ENCODE measurements around the gene CEP78. TPM values are rescaled to one million over a fixed set of nuclear protein-coding genes. Genes with fewer than 3 reads are reported as not detected.
A peak's percentile ranks its signal among the peaks of the same experiment; 100 is the strongest.

The CEP78 gene
- total RNA-seq, 6 experiments from 2014 or later: 5.5 to 10.4 (median 8.7) TPM

DNA sequence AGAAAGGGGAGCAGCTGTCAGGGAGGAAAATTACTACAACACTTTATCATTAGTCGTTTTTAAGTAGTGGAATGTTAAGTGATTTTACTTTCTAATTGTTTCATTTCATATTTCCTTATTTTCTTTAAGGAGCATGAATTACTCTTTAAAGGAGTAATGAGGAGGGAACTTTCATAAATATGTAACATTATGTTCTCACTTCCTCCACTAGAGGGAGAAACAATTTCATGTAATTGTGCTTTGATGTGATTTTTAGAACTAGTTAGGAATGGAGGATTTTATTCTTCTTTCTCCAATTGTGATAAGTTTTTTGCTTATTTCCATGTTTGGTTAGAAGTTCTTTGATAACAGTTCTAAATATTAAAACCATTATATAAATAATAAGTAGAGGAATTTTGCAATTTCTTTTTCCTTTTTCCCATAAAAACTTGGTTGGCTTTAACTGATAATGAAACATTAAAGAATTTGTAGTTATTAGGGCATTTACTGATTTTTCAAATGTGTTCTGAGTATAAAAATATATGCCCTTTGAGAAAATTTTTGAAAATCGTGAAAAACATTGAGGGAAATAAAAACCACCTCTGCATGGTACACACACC, 25.6 kb downstream of the CEP78 start:
- peaks cover 0 to 12% (median 0%) of the 10 kb centered on the region in 4 donors for H3K4me1 ChIP-seq
- H3K27me3 ChIP-seq: no peaks in the 10 kb centered on the region
- peaks cover 0 to 2% (median 0%) of the 10 kb centered on the region in 4 donors for H3K36me3 ChIP-seq
- DNase-seq: no peak
- intact Hi-C loops (cut with DNase I): no loop called here
- WGBS (ENCODE audit: insufficient coverage, low coverage, low lambda C conversion rate, missing lambda C conversion rate): 4% methylated on average over 2 of the region's 2 CpGs
- TF ChIP-seq, protein P1, sequence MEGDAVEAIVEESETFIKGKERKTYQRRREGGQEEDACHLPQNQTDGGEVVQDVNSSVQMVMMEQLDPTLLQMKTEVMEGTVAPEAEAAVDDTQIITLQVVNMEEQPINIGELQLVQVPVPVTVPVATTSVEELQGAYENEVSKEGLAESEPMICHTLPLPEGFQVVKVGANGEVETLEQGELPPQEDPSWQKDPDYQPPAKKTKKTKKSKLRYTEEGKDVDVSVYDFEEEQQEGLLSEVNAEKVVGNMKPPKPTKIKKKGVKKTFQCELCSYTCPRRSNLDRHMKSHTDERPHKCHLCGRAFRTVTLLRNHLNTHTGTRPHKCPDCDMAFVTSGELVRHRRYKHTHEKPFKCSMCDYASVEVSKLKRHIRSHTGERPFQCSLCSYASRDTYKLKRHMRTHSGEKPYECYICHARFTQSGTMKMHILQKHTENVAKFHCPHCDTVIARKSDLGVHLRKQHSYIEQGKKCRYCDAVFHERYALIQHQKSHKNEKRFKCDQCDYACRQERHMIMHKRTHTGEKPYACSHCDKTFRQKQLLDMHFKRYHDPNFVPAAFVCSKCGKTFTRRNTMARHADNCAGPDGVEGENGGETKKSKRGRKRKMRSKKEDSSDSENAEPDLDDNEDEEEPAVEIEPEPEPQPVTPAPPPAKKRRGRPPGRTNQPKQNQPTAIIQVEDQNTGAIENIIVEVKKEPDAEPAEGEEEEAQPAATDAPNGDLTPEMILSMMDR (IDR thresholded peaks at IDR 0.05): peak; percentile 63 to 69 (median 66)
- TF ChIP-seq POLR2A (IDR thresholded peaks at IDR 0.05): no peak
- no peaks in the 10 kb centered on the region for H3K9me3 ChIP-seq
- ATAC-seq: peak; percentile 62 to 75 (median 72)
- H3K4me3 ChIP-seq: no peak overlapping the region
- no peak overlapping the region for H3K27ac ChIP-seq

DNA sequence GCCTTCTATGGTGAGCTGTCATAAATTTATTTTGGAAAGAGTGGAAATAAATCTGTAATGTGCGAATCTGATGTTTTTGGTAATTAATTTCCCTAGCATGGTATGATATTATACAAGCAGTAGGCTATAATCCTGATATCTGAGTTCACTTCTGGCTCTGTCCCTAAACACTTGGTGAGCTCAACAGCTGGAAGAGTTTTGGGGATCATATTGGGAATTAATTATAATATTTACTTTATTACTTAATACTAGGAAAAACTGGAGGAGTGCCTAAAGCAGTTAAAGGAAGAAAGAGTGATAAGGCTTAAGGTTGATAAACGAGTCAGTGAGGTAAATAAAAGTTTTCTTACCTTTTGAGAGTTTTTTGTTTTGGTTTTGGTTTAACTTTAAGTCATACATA, 26.8 kb downstream of the CEP78 start:
- Histone ChIP-seq H3K36me3 (peaks cover 0 to 6% (median 0%) of the 10 kb centered on the region in 4 donors), H3K27ac (no peak overlapping the region), H3K27me3 (no peaks in the 10 kb centered on the region), H3K4me1 (peaks cover 0 to 12% (median 0%) of the 10 kb centered on the region in 4 donors), H3K4me3 (no peak overlapping the region), H3K9me3 (no peaks in the 10 kb centered on the region)
- WGBS (ENCODE audit: insufficient coverage, low coverage, low lambda C conversion rate, missing lambda C conversion rate): 58% methylated on average over 2 of the region's 2 CpGs
- TF ChIP-seq, protein P1 (IDR thresholded peaks at IDR 0.05): no peak
- no peak for TF ChIP-seq POLR2A (IDR thresholded peaks at IDR 0.05)
- intact Hi-C loops (cut with DNase I): no loop called here
- DNase-seq (no peak), ATAC-seq (peak in 1 of 4 donors; percentile 40)

DNA sequence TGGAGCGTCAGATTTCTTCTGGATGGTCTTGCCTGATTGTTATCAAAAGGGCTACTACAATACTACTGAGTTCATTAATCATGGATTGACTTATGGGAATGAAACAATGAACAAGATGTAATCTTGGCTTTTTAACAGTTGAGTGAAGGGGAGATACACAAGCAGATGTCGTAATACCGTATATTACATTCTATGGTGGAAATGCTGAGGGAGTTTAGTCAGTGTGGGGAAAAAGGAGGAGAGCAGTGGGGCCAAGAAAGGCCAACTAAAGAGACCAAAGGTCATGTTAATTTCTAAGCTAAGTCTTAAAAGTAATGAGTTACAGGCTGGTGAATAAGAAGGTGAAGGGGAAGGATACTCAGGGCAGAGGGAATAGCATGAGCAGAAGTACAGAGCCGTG, 32.0 kb downstream of the CEP78 start:
- intact Hi-C loops (cut with DNase I): no loop called here
- Histone ChIP-seq H3K9me3 (no peaks in the 10 kb centered on the region), H3K4me1 (no peaks in the 10 kb centered on the region), H3K36me3 (peaks cover 0 to 6% (median 0%) of the 10 kb centered on the region in 4 donors), H3K27me3 (no peaks in the 10 kb centered on the region), H3K27ac (no peak overlapping the region), H3K4me3 (no peak overlapping the region)
- TF ChIP-seq POLR2A (IDR thresholded peaks at IDR 0.05): no peak
- TF ChIP-seq, protein P1 (IDR thresholded peaks at IDR 0.05): no peak
- 93% methylated on average over 4 of the region's 4 CpGs for WGBS (ENCODE audit: insufficient coverage, low coverage, low lambda C conversion rate, missing lambda C conversion rate)
- DNase-seq: no peak
- no peak for ATAC-seq

DNA sequence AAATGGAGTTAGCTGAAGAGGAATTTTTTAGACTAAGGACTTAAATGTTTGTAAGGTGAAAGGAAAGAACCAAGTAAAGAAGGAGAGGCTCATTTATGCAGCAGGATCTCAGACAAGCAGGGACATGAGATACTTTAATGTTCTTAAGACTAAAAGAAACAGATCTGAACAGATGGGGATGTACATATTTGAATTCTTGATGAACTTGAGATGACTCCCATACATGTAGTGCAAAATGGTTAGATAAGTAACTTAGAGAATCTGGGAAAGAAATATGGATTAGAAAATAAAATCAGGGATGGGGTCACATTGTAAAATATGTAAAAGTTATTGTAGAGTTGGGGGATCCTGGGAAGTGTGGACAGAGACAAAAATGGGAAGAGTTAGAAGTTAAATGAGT, 33.9 kb downstream of the CEP78 start:
- peaks cover 0 to 6% (median 0%) of the 10 kb centered on the region in 4 donors for H3K36me3 ChIP-seq
- H3K4me3 ChIP-seq: no peak overlapping the region
- DNase-seq (no peak), ATAC-seq (no peak)
- TF ChIP-seq POLR2A (IDR thresholded peaks at IDR 0.05): no peak
- TF ChIP-seq, protein P1 (IDR thresholded peaks at IDR 0.05): no peak
- H3K27me3 ChIP-seq: no peaks in the 10 kb centered on the region
- no peak overlapping the region for H3K27ac ChIP-seq
- intact Hi-C loops (cut with DNase I): no loop called here
- H3K9me3 ChIP-seq: no peaks in the 10 kb centered on the region
- H3K4me1 ChIP-seq: no peaks in the 10 kb centered on the region

DNA sequence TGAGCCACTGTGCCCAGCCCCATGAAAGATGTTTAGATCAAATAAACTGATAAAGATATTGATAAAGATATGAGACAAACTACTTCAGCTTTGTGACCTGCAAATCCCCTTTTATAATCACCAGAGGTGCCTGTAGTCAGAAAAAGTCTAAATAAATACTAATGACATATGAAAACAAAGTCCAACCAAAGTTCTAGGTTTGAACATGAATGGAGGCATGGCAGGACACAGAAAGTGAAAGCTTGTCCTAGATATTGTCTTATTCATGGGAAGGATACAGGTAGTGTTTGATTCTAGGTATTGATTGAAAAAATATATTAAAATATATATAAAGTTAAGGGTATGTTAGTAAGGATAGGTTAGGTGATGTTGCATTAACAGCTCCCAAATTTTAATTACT, 36.4 kb downstream of the CEP78 start:
- Histone ChIP-seq H3K27ac (no peak overlapping the region), H3K27me3 (no peaks in the 10 kb centered on the region), H3K9me3 (no peaks in the 10 kb centered on the region), H3K4me3 (no peak overlapping the region), H3K36me3 (no peaks in the 10 kb centered on the region), H3K4me1 (no peaks in the 10 kb centered on the region)
- DNase-seq (no peak), ATAC-seq (peak; percentile 44 to 71 (median 64))
- intact Hi-C loops (cut with DNase I): no loop called here
- TF ChIP-seq, protein P1 (IDR thresholded peaks at IDR 0.05): no peak
- no peak for TF ChIP-seq POLR2A (IDR thresholded peaks at IDR 0.05)

Measured in right lobe of liver (tissue), 6 donors.